Effector memory CD4-positive, alpha-beta T cell (primary cell): Measurements from ENCODE around the gene MED23.

Experiments used
- DNase-seq, 3 donors: peaks; one replicate each; pipeline ENCODE4 v3.0.0-alpha.2; 2020
- H3K27ac ChIP-seq: 2 replicates; pipeline ENCODE4 v1.7.0; 2013; ENCODE audit warnings: mild to moderate bottlenecking, low read length, moderate library complexity; ENCODE audit not compliant: insufficient read depth, poor library complexity, severe bottlenecking
- H3K27me3 ChIP-seq: replicated peaks from 2 replicates; pipeline ENCODE4 v1.7.0; 2013; ENCODE audit warnings: mild to moderate bottlenecking, low read length; ENCODE audit not compliant: insufficient read depth, control insufficient read depth, poor library complexity, severe bottlenecking
- H3K36me3 ChIP-seq: 2 replicates; pipeline ENCODE4 v1.7.0; 2013; ENCODE audit warnings: mild to moderate bottlenecking, low read length, moderate library complexity; ENCODE audit not compliant: control insufficient read depth, insufficient read depth
- H3K4me1 ChIP-seq: 2 replicates; pipeline ENCODE4 v1.7.0; 2013; ENCODE audit warnings: low read length, mild to moderate bottlenecking; ENCODE audit not compliant: control insufficient read depth, insufficient read depth, poor library complexity, severe bottlenecking
- H3K4me3 ChIP-seq: 2 replicates; pipeline ENCODE4 v1.7.0; 2013; ENCODE audit warnings: low read length, low read depth, mild to moderate bottlenecking; ENCODE audit not compliant: insufficient read depth, poor library complexity, severe bottlenecking
- H3K9me3 ChIP-seq: 2 replicates; pipeline ENCODE4 v1.7.0; 2013; ENCODE audit warnings: mild to moderate bottlenecking, low read length, moderate library complexity; ENCODE audit not compliant: control insufficient read depth

Gene MED23

DNA sequence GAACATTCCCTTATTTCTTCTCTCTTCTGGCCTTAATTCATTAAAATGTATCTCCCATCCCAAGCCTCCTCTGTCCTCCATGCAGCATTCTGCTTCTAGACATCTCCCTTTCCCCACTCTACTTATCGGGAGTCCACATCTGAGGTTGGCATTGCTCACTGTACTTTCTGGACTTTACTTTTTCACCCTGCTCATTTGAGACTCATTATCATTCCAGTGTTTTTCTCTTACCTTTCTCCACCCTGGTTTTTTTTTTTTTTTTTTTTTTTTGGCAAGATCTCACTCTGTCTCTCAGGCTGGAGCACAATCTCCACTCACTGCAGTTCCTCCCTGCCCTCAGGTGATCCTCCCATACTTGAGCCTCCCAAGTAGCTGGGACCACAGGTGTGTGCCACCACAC, 13.5 kb upstream of the MED23 start:
- DNase-seq, result no peak
- no peak overlapping the region for H3K4me3 ChIP-seq
- H3K27ac ChIP-seq, result no peak overlapping the region
- no peaks in the 10 kb centered on the region for H3K9me3 ChIP-seq
- H3K36me3 ChIP-seq, result no peaks in the 10 kb centered on the region
- H3K27me3 ChIP-seq, result no peaks in the 10 kb centered on the region
- H3K4me1 ChIP-seq, result no peaks in the 10 kb centered on the region

DNA sequence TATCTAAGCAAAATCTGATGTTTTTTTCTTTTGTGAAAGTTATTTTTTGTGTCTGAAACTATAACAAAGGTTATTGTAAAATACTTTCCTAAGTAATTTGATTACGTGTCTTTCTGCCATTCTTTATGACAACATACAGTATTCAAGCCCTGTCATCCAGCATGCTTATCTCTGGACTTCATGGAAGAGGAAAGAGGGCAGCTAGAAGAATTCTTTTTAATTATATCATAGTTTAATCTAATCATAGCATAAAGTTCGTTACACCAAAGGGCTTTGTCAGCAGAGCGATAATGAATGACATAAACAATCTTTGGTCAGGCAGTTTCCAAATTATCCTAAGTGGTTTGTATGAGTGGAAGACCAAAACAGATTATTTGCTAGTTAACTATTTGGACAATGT, 12.5 kb upstream of the MED23 start:
- H3K4me3 ChIP-seq, result no peak overlapping the region
- no peaks in the 10 kb centered on the region for H3K27me3 ChIP-seq
- no peaks in the 10 kb centered on the region for H3K4me1 ChIP-seq
- H3K27ac ChIP-seq, result no peak overlapping the region
- DNase-seq, result no peak
- H3K36me3 ChIP-seq, result no peaks in the 10 kb centered on the region
- no peaks in the 10 kb centered on the region for H3K9me3 ChIP-seq

GRCh38 chr6:131640100-131640499, 12.1 kb upstream of the MED23 start:
- no peaks in the 10 kb centered on the region for H3K36me3 ChIP-seq
- H3K27ac ChIP-seq, result no peak overlapping the region
- no peaks in the 10 kb centered on the region for H3K27me3 ChIP-seq
- DNase-seq, result no peak
- no peak overlapping the region for H3K4me3 ChIP-seq
- H3K4me1 ChIP-seq, result no peaks in the 10 kb centered on the region
- no peaks in the 10 kb centered on the region for H3K9me3 ChIP-seq

- no peak overlapping the region for H3K27ac ChIP-seq
Measured at GRCh38 chr6:131638013-131638412, 10.0 kb upstream of the MED23 start.

DNA sequence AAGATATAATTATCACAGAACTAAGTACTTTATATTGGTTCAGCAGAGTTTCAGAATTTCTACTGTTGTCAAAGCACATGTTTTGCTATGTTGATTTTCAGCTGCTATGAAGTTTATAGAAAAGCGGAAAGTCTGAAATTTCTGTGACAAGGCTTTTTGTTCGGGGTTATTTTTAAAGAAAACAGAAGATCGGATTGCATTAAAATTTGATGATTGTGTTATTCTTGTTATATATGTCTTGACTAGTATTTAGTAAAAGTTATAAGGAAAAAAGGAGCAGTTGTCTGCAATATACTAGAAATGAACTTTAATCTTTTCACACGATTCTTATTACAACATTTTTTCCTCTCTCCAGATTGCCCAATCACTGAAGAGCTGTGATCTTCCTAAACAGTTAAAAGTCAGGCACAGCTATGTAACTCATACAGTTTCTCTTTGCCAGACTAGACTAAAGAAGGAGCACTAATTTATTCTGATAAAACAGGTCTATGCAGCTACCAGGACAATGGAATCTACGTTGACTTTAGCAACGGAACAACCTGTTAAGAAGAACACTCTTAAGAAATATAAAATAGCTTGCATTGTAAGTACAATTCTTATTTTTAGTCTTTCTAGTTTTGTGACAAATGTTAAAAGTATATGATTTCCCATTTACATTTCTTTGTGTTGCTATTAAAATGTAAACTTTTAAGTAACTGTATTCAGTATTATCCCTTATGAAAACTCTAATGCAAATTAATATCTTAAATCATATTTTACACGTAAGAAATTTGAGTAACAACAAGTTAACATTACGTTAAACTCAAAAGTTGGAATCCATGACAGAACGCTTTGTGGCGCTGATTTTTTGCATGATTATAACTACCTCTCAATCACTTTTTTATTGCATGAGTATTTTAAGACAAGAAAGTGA, 9.1 kb upstream of the MED23 start, which contains the start of gene ENPP3:
ENPP3 (plus strand) TSS at position 423 of the 913 bp plus-strand sequence; CDS start at position 506, 83 bp downstream.
- no peak for DNase-seq
- Histone ChIP-seq H3K27me3 (no peaks in the 10 kb centered on the region), H3K4me1 (no peaks in the 10 kb centered on the region), H3K9me3 (no peaks in the 10 kb centered on the region), H3K36me3 (no peaks in the 10 kb centered on the region), H3K4me3 (no peak within 1 kb of the TSS), H3K27ac (no peak within 1 kb of the TSS)

More at GRCh38 chr6:131638013-131638412, 10.0 kb upstream of the MED23 start:
- H3K4me1 ChIP-seq, result no peaks in the 10 kb centered on the region
- no peaks in the 10 kb centered on the region for H3K36me3 ChIP-seq
- no peaks in the 10 kb centered on the region for H3K9me3 ChIP-seq
- H3K27me3 ChIP-seq, result no peaks in the 10 kb centered on the region
- DNase-seq, result no peak
- H3K4me3 ChIP-seq, result no peak overlapping the region

DNA sequence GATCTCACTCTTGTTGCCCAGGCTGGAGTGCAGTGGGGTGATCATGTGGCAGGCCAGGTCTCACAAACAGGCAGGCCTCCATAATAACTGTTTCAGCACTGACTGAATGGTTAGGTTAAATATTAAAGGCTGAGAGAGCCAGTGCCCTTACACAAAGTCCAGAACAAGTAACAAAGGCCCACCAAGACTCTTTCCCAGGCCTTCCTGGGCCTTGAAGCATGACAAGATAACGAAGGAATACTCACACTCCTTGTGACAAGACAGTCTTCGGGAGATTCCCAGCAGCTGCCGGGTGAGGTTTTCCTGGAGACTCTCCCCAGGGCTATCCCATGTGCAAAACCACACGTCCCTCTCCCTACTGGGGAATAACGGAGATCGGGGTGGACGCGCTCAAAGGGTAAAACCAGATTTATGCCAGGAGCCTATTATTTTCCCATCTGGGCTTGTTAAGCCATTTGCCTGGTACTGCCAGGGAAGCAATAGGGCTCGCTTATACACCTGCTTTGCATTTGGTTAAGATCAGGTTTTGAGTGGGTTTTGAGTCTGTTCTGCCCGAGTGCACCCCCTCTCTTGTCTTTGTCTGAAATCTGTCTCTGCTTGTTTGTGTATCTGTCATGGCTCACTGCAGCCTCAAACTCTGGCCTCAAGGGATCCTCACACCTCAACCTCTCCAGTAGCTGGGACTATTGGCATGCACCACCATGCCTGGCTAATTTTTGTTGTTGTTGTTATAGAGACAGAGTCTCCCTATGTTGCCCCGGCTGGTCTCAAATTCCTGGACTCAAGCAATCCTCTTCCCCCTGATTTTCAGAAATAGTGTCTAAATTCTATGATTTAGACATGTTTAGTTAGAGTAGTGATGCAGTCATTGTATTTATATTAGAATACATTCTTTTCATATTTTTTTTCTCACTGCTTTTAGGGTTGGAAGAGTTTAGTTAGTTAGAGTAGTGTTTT, 7.6 kb upstream of the MED23 start:
- Histone ChIP-seq H3K36me3 (no peaks in the 10 kb centered on the region), H3K4me1 (no peaks in the 10 kb centered on the region), H3K27me3 (no peaks in the 10 kb centered on the region), H3K4me3 (no peak overlapping the region), H3K9me3 (no peaks in the 10 kb centered on the region), H3K27ac (no peak overlapping the region)
- DNase-seq, result no peak

- Histone ChIP-seq H3K36me3 (no peaks in the 10 kb centered on the region), H3K4me1 (peaks cover 4% of the 10 kb centered on the region), H3K9me3 (no peaks in the 10 kb centered on the region), H3K27ac (no peak overlapping the region), H3K4me3 (no peak overlapping the region), H3K27me3 (no peaks in the 10 kb centered on the region)
- DNase-seq, result no peak
Measured at GRCh38 chr6:131631625-131632289, 3.7 kb upstream of the MED23 start.

DNA sequence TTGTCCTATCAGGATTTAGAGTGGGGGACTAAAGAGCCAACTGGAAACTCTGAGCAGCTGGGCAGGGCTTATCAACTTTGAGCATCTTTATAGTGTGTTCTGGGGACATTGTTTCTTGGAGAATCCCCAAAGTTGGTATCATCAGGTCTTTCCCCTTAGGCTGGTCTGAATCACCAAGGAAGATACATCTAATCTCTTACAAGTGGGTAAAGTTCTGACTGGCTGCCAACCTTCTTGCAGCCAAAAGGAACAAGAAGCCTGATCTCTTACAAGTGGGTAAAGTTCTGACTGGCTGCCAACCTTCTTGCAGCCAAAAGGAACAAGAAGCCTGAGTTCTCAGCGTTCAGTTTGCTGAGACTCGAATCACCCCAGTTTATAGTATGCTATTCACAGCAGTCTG, 1.6 kb upstream of the MED23 start:
- Histone ChIP-seq H3K9me3 (no peaks in the 10 kb centered on the region), H3K27ac (no peak overlapping the region), H3K4me1 (peaks cover 4% of the 10 kb centered on the region), H3K4me3 (no peak overlapping the region), H3K36me3 (peaks cover 10% of the 10 kb centered on the region), H3K27me3 (no peaks in the 10 kb centered on the region)
- no peak for DNase-seq

DNA sequence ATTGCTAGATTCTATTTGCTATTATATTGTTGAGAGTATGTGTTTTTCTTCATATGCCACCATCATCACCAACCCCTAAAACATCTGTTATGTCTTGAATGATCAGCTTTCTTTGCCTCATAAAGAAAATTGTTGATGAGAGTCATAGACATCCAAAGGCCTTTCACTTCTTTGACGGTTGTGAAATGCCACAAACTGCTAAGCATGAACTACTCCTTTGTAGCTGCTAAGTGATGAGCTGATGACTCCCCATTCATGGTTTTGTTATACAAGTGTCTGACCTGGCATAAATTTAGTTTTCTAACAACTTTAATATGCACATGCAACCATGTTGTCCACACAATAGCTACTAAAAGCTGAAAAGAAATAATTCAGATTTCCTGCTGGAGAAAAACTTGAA, 684 bp upstream of the MED23 start:
- Histone ChIP-seq H3K4me1 (peaks cover 4% of the 10 kb centered on the region), H3K4me3 (peak overlapping the region; percentile 83), H3K9me3 (no peaks in the 10 kb centered on the region), H3K36me3 (peaks cover 19% of the 10 kb centered on the region), H3K27ac (no peak overlapping the region), H3K27me3 (no peaks in the 10 kb centered on the region)
- DNase-seq, result no peak
